ENCODE measurements around the gene PLIN5. TPM values are rescaled to one million over a fixed set of nuclear protein-coding genes. Genes with fewer than 3 reads are reported as not detected.

PLIN5 gene
- total RNA-seq, 1 donor from 2014 or later, result not detected

- TF ChIP-seq CTCF (IDR thresholded peaks at IDR 0.05; ENCODE audit: insufficient read depth, low read length, severe bottlenecking), result no peak
- H3K36me3 ChIP-seq (ENCODE audit: control insufficient read depth, insufficient read depth, low read length), result no peaks in the 10 kb centered on the region
- H3K4me3 ChIP-seq (ENCODE audit: low read depth, low read length), result no peak overlapping the region
- no peak for DNase-seq (ENCODE audit: low read depth)
- no peaks in the 10 kb centered on the region for H3K27me3 ChIP-seq (ENCODE audit: control insufficient read depth, insufficient read depth, low read length)
- FAIRE-seq, result no peak
Observed at GRCh38 chr19:4554717-4555116, 19.7 kb upstream of the PLIN5 start.

DNA sequence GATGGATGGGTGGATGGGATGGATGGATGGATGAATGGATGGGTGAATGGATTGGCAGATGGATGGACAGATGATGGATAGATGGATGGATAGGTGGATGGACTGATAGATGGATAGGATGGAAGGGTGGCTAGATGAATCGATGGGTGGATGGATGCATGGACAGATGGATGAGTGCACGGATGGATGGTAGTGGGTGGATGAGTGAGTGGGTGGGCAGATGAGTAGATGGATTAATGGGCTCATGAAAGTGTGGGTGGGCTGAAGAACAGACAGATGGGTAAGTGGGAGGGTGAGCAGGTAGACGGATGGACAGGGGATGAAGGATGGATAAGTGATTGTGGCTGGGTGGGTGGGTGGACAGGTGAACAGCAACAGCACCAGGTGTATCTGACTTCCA, 18.8 kb upstream of the PLIN5 start:
- TF ChIP-seq CTCF (IDR thresholded peaks at IDR 0.05; ENCODE audit: insufficient read depth, low read length, severe bottlenecking), result no peak
- H3K4me3 ChIP-seq (ENCODE audit: low read depth, low read length), result no peak overlapping the region
- H3K36me3 ChIP-seq (ENCODE audit: control insufficient read depth, insufficient read depth, low read length), result no peaks in the 10 kb centered on the region
- H3K27me3 ChIP-seq (ENCODE audit: control insufficient read depth, insufficient read depth, low read length), result no peaks in the 10 kb centered on the region
- FAIRE-seq, result no peak
- DNase-seq (ENCODE audit: low read depth), result no peak

GRCh38 chr19:4553092-4553695, 18.2 kb upstream of the PLIN5 start:
- Histone ChIP-seq H3K36me3 (ENCODE audit: control insufficient read depth, insufficient read depth, low read length) (no peaks in the 10 kb centered on the region), H3K4me3 (ENCODE audit: low read depth, low read length) (no peak overlapping the region), H3K27me3 (ENCODE audit: control insufficient read depth, insufficient read depth, low read length) (no peaks in the 10 kb centered on the region)
- no peak for FAIRE-seq
- no peak for DNase-seq (ENCODE audit: low read depth)
- TF ChIP-seq CTCF (IDR thresholded peaks at IDR 0.05; ENCODE audit: insufficient read depth, low read length, severe bottlenecking), result no peak

DNA sequence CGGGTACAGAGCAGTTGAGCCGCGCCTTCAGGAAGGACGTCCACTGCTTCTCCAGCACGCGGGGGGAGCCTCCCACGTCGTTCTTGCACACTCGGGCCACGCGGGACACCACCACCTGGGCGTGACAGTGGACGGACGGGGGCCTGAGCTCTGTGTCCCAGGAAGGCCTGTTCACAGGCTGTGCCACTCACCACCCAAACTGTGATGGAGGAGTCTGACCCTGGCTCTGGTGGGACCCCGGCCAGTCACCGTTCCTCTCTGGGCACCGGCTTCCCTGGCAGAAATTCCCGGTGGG, 17.4 kb upstream of the PLIN5 start:
- Histone ChIP-seq H3K36me3 (ENCODE audit: control insufficient read depth, insufficient read depth, low read length) (no peaks in the 10 kb centered on the region), H3K27me3 (ENCODE audit: control insufficient read depth, insufficient read depth, low read length) (no peaks in the 10 kb centered on the region), H3K4me3 (ENCODE audit: low read depth, low read length) (no peak overlapping the region)
- FAIRE-seq (no peak), DNase-seq (ENCODE audit: low read depth) (no peak)
- TF ChIP-seq CTCF (IDR thresholded peaks at IDR 0.05; ENCODE audit: insufficient read depth, low read length, severe bottlenecking), result no peak

- FAIRE-seq (no peak), DNase-seq (ENCODE audit: low read depth) (no peak)
- TF ChIP-seq CTCF (IDR thresholded peaks at IDR 0.05; ENCODE audit: insufficient read depth, low read length, severe bottlenecking), result no peak
- no peaks in the 10 kb centered on the region for H3K36me3 ChIP-seq (ENCODE audit: control insufficient read depth, insufficient read depth, low read length)
- H3K4me3 ChIP-seq (ENCODE audit: low read depth, low read length), result no peak overlapping the region
- H3K27me3 ChIP-seq (ENCODE audit: control insufficient read depth, insufficient read depth, low read length), result no peaks in the 10 kb centered on the region
Observed at GRCh38 chr19:4550479-4551050, 15.5 kb upstream of the PLIN5 start.

DNA sequence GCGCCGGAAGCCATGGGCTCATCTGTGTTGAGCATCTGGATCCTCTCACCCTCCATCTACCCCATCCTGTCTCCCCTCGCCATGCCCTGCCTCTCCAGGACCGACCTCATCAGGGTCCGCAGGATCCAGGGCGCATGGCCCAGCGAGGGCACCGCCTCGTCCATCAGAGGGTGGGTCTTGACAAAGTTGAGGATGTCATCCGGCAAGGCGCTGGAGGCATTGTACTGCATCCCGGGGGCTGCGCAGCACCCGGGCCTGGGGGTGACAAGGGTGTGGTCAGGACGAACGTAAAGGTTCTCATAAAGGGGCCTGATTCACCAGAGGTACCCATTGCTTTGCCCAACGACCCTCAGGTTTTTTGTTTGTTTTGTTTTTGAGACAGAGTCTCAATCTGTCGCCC, 15.0 kb upstream of the PLIN5 start:
- no peak overlapping the region for H3K4me3 ChIP-seq (ENCODE audit: low read depth, low read length)
- no peaks in the 10 kb centered on the region for H3K27me3 ChIP-seq (ENCODE audit: control insufficient read depth, insufficient read depth, low read length)
- no peaks in the 10 kb centered on the region for H3K36me3 ChIP-seq (ENCODE audit: control insufficient read depth, insufficient read depth, low read length)
- no peak for FAIRE-seq
- no peak for TF ChIP-seq CTCF (IDR thresholded peaks at IDR 0.05; ENCODE audit: insufficient read depth, low read length, severe bottlenecking)
- DNase-seq (ENCODE audit: low read depth), result no peak

Measured in bronchial epithelial cell (primary cell).